ENCODE results near the gene COL12A1. TPM values are rescaled to one million over a fixed set of nuclear protein-coding genes. Genes with fewer than 3 reads are reported as not detected.

Gene COL12A1
- total RNA-seq, 4 donors from 2014 or later, result 42.2 to 132 (median 55.0) TPM

DNA sequence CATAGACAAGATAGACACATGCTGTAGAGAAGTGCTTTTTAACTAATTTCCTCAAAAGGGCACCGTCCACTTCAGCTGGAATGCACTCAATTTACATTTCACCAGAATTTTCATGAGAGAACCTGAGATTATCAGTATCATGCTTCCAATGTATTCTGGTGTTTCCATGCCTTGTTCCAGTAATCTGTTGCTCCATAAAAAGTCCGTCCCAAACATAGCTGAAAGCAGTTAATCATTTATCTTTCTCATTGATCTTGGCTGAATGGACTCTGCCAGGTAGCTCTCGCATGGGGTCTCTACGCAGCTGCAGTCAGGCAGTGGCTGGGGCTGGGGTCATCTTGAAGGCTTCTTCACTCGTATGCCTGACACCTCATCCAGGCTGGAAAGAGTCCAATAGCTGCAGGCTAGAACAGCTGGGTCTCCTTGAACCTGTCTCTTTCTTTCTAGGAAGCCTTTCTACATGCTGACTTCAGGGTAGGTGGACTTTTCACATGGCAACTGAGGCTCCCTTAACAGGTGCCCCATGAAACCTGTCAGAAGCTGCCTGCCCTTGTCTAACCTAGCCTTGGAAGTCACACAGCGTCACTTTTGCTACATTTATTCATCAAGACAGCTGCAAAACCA, 18.6 kb upstream of the COL12A1 start:
- WGBS, 2 donors, result 63 to 70% methylated on average over 6 of the region's 6 CpGs
- DNase-seq (ENCODE audit: low spot score in 2 of 2), result no peak
- intact Hi-C loops (cut with DNase I; ENCODE audit: low total_unique reads), result no loop called here
- H3K4me3 ChIP-seq (ENCODE audit: low read depth, poor library complexity, severe bottlenecking), result no peak overlapping the region
- TF ChIP-seq, protein P1, sequence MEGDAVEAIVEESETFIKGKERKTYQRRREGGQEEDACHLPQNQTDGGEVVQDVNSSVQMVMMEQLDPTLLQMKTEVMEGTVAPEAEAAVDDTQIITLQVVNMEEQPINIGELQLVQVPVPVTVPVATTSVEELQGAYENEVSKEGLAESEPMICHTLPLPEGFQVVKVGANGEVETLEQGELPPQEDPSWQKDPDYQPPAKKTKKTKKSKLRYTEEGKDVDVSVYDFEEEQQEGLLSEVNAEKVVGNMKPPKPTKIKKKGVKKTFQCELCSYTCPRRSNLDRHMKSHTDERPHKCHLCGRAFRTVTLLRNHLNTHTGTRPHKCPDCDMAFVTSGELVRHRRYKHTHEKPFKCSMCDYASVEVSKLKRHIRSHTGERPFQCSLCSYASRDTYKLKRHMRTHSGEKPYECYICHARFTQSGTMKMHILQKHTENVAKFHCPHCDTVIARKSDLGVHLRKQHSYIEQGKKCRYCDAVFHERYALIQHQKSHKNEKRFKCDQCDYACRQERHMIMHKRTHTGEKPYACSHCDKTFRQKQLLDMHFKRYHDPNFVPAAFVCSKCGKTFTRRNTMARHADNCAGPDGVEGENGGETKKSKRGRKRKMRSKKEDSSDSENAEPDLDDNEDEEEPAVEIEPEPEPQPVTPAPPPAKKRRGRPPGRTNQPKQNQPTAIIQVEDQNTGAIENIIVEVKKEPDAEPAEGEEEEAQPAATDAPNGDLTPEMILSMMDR (IDR thresholded peaks at IDR 0.05), result no peak
- TF ChIP-seq POLR2A (IDR thresholded peaks at IDR 0.05), result no peak

DNA sequence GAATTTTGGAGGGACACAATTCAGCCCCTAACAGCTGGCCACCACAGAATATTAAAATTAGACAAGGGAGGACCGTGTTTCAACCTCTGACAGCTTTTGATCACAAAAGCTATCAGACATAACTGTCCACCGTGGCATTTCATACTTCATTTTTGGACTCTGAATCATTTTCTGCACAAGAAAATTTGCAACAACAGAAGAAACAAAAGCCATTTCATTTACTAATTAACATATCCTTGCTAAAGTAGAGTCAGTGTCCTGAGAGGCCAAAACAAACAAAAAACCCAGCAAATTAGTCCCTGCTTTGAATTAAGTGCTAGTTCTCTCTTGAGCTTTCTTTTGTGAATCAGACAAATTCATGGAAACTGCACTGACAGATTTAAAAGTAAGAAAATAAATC, 17.6 kb upstream of the COL12A1 start:
- TF ChIP-seq POLR2A (IDR thresholded peaks at IDR 0.05), result no peak
- TF ChIP-seq, protein P1 (IDR thresholded peaks at IDR 0.05), result no peak
- 46 to 70% methylated on average over 2 of the region's 2 CpGs for WGBS, 2 donors
- intact Hi-C loops (cut with DNase I; ENCODE audit: low total_unique reads), result no loop called here

DNA sequence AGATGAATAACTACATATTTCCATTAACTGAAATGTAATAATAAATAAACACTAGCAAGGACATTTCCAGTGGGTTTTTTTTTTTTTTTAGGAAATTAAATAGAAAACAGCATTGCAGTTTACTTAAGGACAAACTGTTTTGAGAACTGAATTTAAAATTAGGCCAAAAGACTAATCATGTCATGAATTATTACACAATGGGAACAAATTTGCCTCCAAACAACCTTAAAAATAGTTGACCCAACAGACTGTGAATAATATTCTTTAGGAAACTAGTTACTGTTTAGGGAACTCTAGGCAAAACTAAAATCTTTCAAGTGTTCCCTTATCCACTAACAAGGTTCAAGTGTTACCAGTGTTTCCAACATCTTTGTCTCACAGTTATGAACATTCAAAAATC, 16.4 kb upstream of the COL12A1 start:
- intact Hi-C loops (cut with DNase I; ENCODE audit: low total_unique reads), result no loop called here
- no peak overlapping the region for H3K4me3 ChIP-seq (ENCODE audit: low read depth, poor library complexity, severe bottlenecking)
- TF ChIP-seq, protein P1 (IDR thresholded peaks at IDR 0.05), result no peak
- TF ChIP-seq POLR2A (IDR thresholded peaks at IDR 0.05), result no peak
- DNase-seq (ENCODE audit: low spot score in 2 of 2), result no peak

More for the DNA sequence above, 17.6 kb upstream of the COL12A1 start:
- no peak for DNase-seq (ENCODE audit: low spot score in 2 of 2)
- no peak overlapping the region for H3K4me3 ChIP-seq (ENCODE audit: low read depth, poor library complexity, severe bottlenecking)

DNA sequence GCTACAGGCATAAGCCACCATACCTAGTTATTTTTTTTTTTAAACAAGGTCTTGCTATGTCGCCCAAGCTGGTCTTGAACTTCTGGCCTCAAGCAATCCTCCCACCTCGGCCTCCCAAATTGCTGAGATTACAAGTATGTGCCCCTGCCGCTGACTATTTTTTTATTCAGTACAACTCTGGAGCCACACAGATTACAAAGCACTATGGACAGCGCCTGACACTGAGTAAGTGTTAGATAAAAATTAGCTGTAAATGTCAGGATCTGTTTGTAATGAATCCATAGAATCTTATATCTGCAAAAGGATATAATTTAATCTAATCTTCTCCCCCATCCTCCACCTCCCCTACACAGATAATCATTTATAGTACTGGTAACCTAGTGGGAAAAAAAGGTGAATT, 15.3 kb upstream of the COL12A1 start:
- intact Hi-C loops (cut with DNase I; ENCODE audit: low total_unique reads), result no loop called here
- 90 to 95% methylated on average over 4 of the region's 4 CpGs for WGBS, 2 donors
- DNase-seq (ENCODE audit: low spot score in 2 of 2), result no peak

DNA sequence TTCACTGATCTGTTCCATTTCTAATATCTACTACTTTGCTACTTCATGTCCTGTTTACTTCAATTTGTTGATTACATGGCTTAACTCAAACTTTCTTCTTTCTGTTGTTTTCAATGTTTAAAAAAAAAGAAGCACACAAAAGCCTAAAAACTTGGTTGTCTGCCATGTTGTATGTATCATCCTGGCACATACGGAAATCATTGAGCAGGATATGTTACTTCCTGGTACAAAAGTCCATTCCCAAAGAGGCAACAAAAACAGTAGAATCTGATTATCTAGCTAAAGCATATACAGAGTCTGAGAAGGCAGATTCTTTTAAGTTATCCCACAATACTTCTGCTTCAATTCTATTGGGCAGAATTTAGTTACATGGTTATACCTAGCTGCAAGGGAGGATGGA, 14.5 kb upstream of the COL12A1 start:
- no peak for DNase-seq (ENCODE audit: low spot score in 2 of 2)
- no peak overlapping the region for H3K4me3 ChIP-seq (ENCODE audit: low read depth, poor library complexity, severe bottlenecking)
- intact Hi-C loops (cut with DNase I; ENCODE audit: low total_unique reads), result no loop called here
- 15 to 17% methylated on average over 1 of the region's 1 CpG for WGBS, 2 donors
- TF ChIP-seq POLR2A (IDR thresholded peaks at IDR 0.05), result no peak
- TF ChIP-seq, protein P1 (IDR thresholded peaks at IDR 0.05), result no peak

More for the DNA sequence above, 15.3 kb upstream of the COL12A1 start:
- TF ChIP-seq POLR2A (IDR thresholded peaks at IDR 0.05), result no peak
- TF ChIP-seq, protein P1 (IDR thresholded peaks at IDR 0.05), result no peak
- no peak overlapping the region for H3K4me3 ChIP-seq (ENCODE audit: low read depth, poor library complexity, severe bottlenecking)

DNA sequence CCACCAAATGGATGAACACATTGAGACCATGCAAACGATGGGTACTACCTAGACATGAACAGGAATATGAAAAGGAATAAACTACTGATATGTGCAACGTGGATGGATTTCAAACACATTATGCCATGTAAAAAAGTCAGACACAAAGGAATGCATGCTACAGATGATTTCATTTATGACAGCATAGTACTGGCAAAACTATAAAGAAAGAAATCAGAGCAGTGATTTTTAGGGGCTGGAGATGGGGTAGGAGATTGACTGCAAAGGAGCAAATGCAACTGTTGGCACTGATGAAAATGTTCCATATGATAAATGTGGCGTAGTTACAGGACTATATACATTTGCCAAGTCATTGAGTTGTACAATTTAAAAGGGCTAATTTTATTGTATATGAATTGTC, 13.4 kb upstream of the COL12A1 start:
- no peak for DNase-seq (ENCODE audit: low spot score in 2 of 2)
- H3K4me3 ChIP-seq (ENCODE audit: low read depth, poor library complexity, severe bottlenecking), result no peak overlapping the region
- 57 to 62% methylated on average over 3 of the region's 3 CpGs for WGBS, 2 donors
- no peak for TF ChIP-seq POLR2A (IDR thresholded peaks at IDR 0.05)
- TF ChIP-seq, protein P1 (IDR thresholded peaks at IDR 0.05), result no peak
- intact Hi-C loops (cut with DNase I; ENCODE audit: low total_unique reads), result no loop called here
